HG03575 (cell line): Measurements from ENCODE around the gene MKKS.
A peak's percentile ranks its signal among the peaks of the same experiment; 100 is the strongest.

ENCODE experiments used
- ATAC-seq: cut with Tn5 transposase; IDR thresholded peaks from one replicate; pipeline ENCODE4 v1.9.1; 2021; ENCODE audit not compliant: unreplicated experiment, insufficient number of reproducible peaks, low FRiP score; ENCODE audit errors: extremely low read depth

Gene MKKS

DNA sequence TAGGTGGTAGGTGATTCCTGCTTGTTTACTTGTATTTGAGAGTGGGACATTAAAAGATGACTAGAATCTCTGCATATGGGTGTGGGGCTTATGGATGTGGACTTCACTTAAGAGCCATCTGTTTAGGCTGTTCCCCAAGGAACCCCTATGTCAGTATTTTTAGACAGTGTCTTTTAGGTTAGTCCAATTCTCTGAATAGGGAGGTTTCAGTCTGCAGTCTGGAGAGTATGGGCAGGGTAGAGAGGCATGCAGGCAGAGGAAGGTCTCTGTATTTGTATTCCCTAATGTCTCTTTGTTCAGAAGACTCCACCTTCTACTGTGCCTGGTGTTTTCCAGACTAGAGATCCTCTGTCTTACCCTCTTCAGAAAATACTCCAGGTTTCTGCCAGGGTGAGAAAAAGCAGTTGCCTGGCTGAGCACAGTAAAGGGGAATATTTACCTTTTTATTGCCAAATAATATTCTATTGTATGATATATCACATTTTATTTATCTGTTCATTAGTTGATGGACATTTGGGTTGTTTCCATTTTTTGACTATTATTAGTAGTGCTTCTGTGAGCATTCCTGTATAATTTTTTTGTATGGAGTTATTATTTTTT, 20.2 kb upstream of the MKKS start:
- ATAC-seq: no peak

GRCh38 chr20:10453241-10453640, 19.2 kb upstream of the MKKS start:
- ATAC-seq: no peak

DNA sequence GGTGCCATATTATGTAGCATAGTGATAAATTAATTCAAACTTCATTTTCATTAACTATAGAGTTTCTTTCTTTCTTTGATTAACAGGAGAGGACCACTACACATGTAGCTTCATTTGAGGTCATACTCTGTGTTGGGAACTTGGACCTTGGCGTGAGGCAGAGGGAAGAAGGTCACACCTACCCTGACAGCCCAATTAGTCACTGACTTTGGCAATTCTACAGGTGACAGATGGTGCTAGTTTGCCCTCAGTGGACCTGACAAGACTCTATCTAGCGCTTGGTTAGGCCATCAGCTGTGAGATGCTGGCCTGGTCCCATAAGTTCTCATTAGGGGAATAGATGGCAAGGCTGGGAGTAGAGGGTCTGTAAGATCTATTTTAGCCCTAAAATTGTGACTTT, 15.2 kb upstream of the MKKS start:
- no peak for ATAC-seq

- ATAC-seq: no peak
Observed at GRCh38 chr20:10448270-10449156, 14.5 kb upstream of the MKKS start.

GRCh38 chr20:10447028-10447427, 13.0 kb upstream of the MKKS start:
- peak; percentile 93 for ATAC-seq

- no peak for ATAC-seq
Observed at GRCh38 chr20:10445758-10446157, 11.7 kb upstream of the MKKS start.

DNA sequence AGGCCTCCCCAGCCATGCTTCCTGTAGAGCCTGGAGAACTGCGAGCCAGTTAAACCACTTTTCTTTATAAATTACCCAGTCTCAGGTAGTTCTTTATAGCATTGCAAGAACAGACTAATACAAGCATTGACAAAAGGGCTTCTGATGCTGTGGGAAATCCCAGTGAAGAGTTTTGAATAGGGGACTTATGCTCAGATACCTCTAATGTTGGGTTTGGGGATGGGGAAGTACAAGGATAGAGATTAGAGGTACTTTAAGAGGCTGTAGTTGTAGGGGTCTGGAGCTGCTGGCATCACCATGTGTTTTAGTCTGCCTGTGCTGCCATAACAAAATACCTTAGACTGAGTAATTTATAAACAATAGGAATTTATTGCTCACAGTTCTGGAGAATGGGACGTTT, 9.9 kb upstream of the MKKS start:
- ATAC-seq: no peak

DNA sequence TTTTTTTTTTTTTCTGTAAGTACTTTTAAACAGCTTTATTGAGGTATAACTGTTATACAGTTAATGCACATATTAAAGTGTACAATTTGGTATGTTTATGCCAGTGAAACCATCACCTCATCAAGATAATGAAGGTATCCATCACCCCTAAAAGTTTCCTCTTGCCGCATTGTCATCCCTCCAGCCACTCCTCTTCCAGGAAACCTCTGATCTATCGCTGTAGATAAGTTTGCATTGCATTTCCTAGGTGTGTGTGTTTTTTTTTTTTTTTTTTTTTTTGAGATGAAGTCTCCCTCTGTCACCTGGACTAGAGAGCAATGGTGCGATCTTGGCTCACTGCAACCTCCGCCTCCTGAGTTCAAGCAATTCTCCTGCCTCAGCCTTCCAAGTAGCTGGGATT, 4.2 kb upstream of the MKKS start:
- no peak for ATAC-seq

GRCh38 chr20:10436053-10436699, 2.2 kb upstream of the MKKS start:
- ATAC-seq: no peak

DNA sequence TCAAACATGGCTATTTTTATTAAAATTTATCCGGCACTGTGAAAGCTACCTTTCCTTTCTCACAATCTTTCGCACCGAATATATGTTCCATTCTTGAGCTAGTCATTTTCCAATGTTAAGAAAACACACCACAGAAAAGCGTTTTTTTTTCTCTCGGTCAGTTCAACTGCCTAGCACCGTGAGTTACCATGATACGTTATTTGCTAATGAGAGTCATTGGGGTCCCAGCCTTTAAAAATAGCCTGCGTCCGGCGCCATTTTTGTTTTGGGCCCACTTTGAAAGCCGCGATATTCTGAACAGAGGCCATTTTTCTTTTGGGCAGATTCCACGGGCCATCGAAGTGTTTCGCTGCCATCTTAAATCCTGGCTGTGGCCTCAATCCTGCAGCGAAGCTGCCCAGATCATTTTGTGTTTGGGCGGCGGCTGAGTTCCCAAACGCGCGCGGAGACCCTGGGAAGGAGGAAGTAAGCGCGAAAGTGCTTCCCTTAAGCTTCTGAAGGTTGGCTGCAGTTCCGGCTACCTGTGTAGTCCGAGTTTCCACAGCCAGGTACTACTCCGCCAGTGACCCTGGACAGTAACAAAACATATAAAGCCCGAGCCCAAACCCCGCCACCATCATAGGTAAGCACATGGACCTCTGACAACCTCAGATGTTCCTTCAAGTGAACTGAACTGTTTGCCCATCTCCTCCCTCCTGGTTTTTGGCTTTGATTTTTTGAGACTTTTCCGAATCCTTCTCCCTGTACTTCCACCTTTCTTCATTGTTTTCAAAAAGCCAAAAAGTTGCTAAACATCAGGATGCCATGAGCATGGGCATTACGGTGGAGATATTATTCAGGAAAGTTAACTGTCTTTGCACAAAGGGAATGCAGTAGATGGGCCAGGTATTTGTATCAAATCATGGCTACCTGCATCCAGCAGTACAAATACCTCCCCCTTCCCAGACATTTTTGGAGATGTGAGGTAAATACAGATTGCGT, 1.1 kb upstream of the MKKS start, which contains the start of gene SLX4IP:
SLX4IP (plus strand) TSS at position 474 of the 981 bp plus-strand sequence. CDS start 22,900 bp downstream, outside the sequence.
- ATAC-seq: peak; percentile 49

GRCh38 chr20:10434467-10434831, 427 bp upstream of the MKKS start:
- ATAC-seq: no peak

DNA sequence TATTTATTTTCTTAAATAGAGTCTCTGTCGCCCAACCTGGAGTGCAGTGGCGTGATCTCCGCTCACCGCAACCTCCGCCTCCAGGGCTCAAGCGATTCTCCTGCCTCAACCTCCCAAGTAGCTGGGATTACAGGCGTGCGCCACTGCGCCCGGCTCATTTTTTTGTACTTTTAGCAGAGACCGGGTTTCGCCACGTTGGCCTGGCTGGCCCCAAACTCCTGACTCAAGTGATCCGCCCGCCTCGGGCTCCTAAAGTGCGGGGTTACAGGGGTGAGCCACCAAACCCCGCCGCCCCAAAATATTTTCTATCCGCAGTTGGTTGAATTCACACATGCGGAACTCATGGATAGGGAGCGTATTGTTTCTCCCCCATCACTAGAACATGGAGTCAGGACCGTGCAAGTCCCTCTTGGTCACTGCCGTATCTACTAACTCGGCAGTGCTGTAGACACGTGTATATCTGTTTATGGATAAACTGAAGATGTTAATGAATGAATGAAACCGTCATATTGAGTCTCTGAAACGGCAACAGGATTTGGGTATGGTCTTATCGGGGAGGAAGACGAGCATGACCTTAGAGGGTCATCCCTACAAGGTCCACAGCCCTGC, 904 bp downstream of the MKKS start:
- no peak for ATAC-seq

GRCh38 chr20:10432079-10432478, 1.9 kb downstream of the MKKS start:
- ATAC-seq: no peak

DNA sequence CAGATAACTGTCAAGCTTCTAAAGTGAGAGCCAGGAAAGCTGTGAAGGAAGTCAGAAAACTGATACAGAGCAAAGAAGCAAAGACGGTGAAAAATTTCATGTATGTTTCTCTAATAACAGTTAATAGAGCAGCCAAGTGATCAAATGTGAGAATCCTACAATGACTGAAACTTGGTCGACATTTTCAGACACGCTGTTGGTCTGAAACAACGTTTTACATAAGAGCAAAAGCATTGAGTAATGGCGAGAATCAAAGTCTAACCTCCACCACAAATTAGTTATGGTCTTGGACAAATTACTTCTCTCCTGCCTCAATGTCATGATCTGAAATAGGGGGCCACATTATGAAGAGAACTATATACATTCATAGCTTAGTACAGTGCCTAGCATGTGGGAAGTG, 3.3 kb downstream of the MKKS start:
- ATAC-seq: no peak

DNA sequence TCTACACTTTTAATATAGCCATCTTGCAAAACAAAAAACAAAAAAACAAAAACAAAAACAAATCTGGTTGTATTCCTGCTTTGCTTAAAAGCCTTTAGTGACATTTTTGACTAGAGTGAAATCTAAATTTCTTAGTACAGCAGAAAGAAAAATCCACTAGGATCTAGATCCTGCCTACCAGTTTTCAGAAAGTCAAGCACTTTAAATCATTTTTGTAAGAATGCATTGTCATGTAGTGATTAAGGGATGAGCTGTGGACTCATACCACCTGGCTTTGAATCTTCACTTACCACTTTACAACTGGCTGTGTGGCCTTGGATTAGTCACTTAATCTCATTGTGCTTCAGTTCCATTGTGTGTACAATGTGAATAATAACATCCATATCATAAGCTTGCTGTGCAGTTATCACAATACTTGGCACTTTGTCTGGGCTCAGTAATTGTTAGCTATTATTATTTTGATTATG, 4.0 kb downstream of the MKKS start:
- no peak for ATAC-seq

DNA sequence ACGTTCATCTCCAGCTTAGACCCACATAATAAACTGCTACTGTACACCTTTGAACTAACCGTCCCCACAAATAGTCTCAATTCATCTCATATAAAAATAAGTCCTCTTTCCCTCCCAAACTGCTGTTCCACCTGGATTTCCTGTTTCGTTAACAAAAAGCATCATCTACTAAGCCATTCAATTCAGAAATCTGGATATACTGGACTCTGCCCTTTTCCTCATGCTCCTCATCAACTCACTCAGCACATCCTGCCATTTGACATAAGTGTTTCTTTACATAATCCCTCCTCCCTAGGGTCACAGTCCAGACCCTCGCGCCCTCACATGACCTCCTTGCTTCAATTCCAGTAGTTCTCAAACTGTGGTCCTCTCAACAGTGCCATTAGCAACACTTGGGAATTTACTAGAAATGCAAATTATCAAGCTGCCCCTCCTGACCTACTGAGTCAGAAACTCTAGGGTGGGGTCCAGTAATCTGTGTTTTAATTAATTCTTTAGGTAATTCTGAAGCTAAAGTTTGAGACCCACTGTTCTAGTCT, 4.5 kb downstream of the MKKS start:
- ATAC-seq: no peak

DNA sequence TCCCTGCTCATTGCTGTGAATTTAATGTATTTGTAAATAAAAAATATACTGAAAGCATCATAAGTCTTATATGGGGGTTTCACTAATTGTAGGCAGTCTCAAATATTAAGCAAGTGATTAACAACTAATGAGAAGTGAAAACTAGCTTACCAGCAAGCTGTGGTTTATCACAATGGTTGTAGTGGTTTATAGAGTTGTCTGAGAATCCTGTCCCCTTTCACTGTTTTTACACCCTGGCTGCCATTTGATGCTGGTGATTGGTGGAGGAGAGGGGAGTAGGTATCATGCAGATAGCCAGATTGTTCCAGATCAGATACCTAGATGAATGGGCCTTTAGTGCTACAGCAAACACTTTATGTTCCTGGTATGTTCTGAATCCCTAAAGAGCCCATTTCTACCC, 6.0 kb downstream of the MKKS start:
- ATAC-seq: no peak

GRCh38 chr20:10427060-10427692, 6.8 kb downstream of the MKKS start:
- ATAC-seq: no peak
